OCI-LY7 (cell line): ENCODE results near the gene ALOX5. TPM values are rescaled to one million over a fixed set of nuclear protein-coding genes. Genes with fewer than 3 reads are reported as not detected.

ENCODE experiments used
- BruUV-seq: library from RNA; stranded (reverse); fragments of 400-500 nt; replicated peaks from 2 replicates; lab custom pipeline; 2021; lab: Mats Ljungman, UMichigan
- CTCF ChIA-PET: fragments of 300-600 bp; sonication (Branson Sonifier 250); formaldehyde crosslinking; loops from one replicate; lab custom pipeline; 2022; ENCODE audit warnings: antibody characterized with exemption; ENCODE audit not compliant: unreplicated experiment; lab: Charles Lee
- POLR2A ChIA-PET: fragments of 300-600 bp; sonication (Branson Sonifier 250); formaldehyde crosslinking; loops from one replicate; lab custom pipeline; 2022; ENCODE audit warnings: antibody characterized with exemption; lab: Charles Lee
- DNase-seq: peaks from one replicate; pipeline ENCODE4 v3.0.0-alpha.2; 2015; ENCODE audit warnings: low spot score
- H2AFZ ChIP-seq: fragments of 200-600 bp; sonication (generic), shearing (Covaris generic); 2 replicates; pipeline ENCODE4 v1.6.1; 2014; ENCODE audit warnings: mild to moderate bottlenecking, antibody characterized with exemption, low read length, moderate library complexity
- H3K27ac ChIP-seq: fragments of 200-600 bp; sonication (generic); 2 replicates; pipeline ENCODE4 v1.5.1; 2014; ENCODE audit warnings: mixed run types, low read depth, mild to moderate bottlenecking, moderate library complexity, low read length, inconsistent platforms; ENCODE audit not compliant: poor library complexity, severe bottlenecking
- H3K36me3 ChIP-seq: fragments of 200-600 bp; sonication (generic); 2 replicates; pipeline ENCODE4 v1.6.1; 2014; ENCODE audit warnings: mild to moderate bottlenecking, antibody characterized with exemption, low read length, moderate library complexity, mixed read lengths; ENCODE audit not compliant: insufficient read depth
- H3K4me1 ChIP-seq: fragments of 200-600 bp; sonication (generic); 2 replicates; pipeline ENCODE4 v1.5.1; 2014; ENCODE audit warnings: mild to moderate bottlenecking, low read length; ENCODE audit not compliant: insufficient read depth, poor library complexity, severe bottlenecking
- H3K4me2 ChIP-seq: fragments of 200-600 bp; sonication (generic); 2 replicates; pipeline ENCODE4 v1.6.1; 2014; ENCODE audit warnings: mild to moderate bottlenecking, low read length
- H3K4me3 ChIP-seq: fragments of 200-600 bp; sonication (generic); 2 replicates; pipeline ENCODE4 v1.5.1; 2014; ENCODE audit warnings: mild to moderate bottlenecking, low read depth, low read length; ENCODE audit not compliant: poor library complexity, severe bottlenecking
- H3K79me2 ChIP-seq: fragments of 200-600 bp; sonication (generic); 2 replicates; pipeline ENCODE4 v1.6.1; 2016; ENCODE audit warnings: low read depth, mild to moderate bottlenecking, low read length, moderate library complexity, mixed read lengths; ENCODE audit not compliant: insufficient read depth
- H3K9me2 ChIP-seq: fragments of 200-600 bp; sonication (generic); 2 replicates; pipeline ENCODE4 v1.6.1; 2016; ENCODE audit warnings: mild to moderate bottlenecking, low read length, mixed read lengths; ENCODE audit not compliant: insufficient read depth
- H3K9me3 ChIP-seq: fragments of 200-600 bp; sonication (generic); 2 replicates; pipeline ENCODE4 v1.6.1; 2014; ENCODE audit warnings: mild to moderate bottlenecking, mixed run types, low read length, mixed read lengths
- H4K20me1 ChIP-seq: fragments of 200-600 bp; sonication (generic); 2 replicates; pipeline ENCODE4 v1.6.1; 2014; ENCODE audit warnings: mild to moderate bottlenecking, antibody characterized with exemption, low read length, moderate library complexity, mixed read lengths; ENCODE audit not compliant: insufficient read depth
- EZH2phosphoT487 ChIP-seq: fragments of 200-600 bp; sonication (generic); IDR thresholded peaks from 2 replicates; pipeline ENCODE4 v1.6.1; 2018; ENCODE audit warnings: low read depth, borderline replicate concordance, mild to moderate bottlenecking, mixed run types, antibody characterized with exemption, low read length, moderate library complexity, mixed read lengths
- intact Hi-C: fragments of 100-400 bp; cut with micrococcal nuclease; formaldehyde crosslinking; loops from one replicate; pipeline ENCODE4 v1.10.0; 2022; ENCODE audit not compliant: unreplicated experiment
- total RNA-seq, 2 experiments: library from RNA; depleted of rRNA in 1 of 2; stranded (reverse); fragments of >200 nt in 1 of 2; shearing (Covaris generic) in 1 of 2; gene quantifications; 2 replicates each; pipeline ENCODE4 v1.2.3, GENCODE V29; 2014 to 2022
- TF ChIP-seq, protein P1 (sequence below): fragments of 200-600 bp; sonication (generic); conservative IDR thresholded peaks from 2 replicates; pipeline ENCODE4 v1.5.1; 2014; ENCODE audit warnings: mild to moderate bottlenecking, antibody characterized with exemption, low read length, moderate library complexity, mixed read lengths

ALOX5 gene
- total RNA-seq, 2 experiments from 2014 or later = 139 to 164 TPM

DNA sequence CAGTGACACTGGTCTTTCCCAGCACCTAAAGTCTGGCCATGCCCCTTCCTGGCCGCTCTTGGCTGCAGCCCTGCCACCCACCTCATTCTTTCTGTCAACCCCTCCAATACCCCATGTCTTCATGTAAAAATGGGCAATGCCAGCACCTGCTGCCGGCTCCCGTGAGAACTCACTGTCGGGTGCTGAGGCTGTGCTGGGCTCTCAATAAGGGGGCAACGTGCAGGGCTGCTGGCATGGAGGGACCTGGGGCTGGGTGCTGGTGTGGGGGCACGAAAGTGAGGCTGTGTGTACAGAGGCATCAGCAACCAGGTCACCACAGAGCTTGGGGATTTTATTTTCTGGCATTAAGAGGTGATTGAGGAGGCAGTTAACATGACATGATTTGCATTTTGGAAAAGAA, 65.3 kb downstream of the ALOX5 start:
- Histone ChIP-seq H3K79me2 (no peaks in the 10 kb centered on the region), H3K4me2 (no peak overlapping the region), H2AFZ (no peak overlapping the region), H3K9me3 (peaks cover 10% of the 10 kb centered on the region; the same call in 1 of the 2 replicates), H3K4me3 (no peak overlapping the region), H3K4me1 (peaks cover 10% of the 10 kb centered on the region), H4K20me1 (no peaks in the 10 kb centered on the region), H3K9me2 (no peaks in the 10 kb centered on the region), H3K27ac (no peak overlapping the region), H3K36me3 (peaks cover 87% of the 10 kb centered on the region)
- CTCF ChIA-PET = no interaction called here
- intact Hi-C loops = no loop called here
- no TSS peak for BruUV-seq
- POLR2A ChIA-PET = interaction anchor here (0.9 kb wide), 1 partner anchor 1256 kb away, joined by 3 read pairs; no protein-coding TSS in a partner anchor
- TF ChIP-seq, protein P1, sequence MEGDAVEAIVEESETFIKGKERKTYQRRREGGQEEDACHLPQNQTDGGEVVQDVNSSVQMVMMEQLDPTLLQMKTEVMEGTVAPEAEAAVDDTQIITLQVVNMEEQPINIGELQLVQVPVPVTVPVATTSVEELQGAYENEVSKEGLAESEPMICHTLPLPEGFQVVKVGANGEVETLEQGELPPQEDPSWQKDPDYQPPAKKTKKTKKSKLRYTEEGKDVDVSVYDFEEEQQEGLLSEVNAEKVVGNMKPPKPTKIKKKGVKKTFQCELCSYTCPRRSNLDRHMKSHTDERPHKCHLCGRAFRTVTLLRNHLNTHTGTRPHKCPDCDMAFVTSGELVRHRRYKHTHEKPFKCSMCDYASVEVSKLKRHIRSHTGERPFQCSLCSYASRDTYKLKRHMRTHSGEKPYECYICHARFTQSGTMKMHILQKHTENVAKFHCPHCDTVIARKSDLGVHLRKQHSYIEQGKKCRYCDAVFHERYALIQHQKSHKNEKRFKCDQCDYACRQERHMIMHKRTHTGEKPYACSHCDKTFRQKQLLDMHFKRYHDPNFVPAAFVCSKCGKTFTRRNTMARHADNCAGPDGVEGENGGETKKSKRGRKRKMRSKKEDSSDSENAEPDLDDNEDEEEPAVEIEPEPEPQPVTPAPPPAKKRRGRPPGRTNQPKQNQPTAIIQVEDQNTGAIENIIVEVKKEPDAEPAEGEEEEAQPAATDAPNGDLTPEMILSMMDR = no peak
- TF ChIP-seq EZH2phosphoT487 = no peak
- no peak for DNase-seq

DNA sequence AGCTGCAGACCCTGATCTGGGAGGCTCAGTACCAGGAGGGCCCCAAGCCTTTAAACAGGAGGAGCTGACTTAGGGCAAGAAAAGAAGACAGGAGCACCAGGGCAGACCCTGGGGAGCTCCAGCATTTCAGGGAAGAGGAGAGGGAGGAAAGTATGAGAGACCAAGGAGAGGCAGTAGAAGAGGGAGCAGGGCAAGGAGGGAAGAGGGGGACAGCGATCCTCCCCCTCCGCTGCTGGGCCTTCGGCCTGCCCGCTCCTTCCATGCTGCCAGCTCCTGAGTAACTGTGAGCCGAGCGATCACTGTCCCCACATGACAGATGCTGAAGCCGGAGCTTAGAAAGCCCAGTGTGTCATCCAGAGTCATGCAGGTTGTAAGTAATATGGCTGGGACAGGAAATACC, 65.9 kb downstream of the ALOX5 start:
- Histone ChIP-seq H4K20me1 (no peaks in the 10 kb centered on the region), H3K4me2 (no peak overlapping the region), H3K4me3 (no peak overlapping the region), H3K36me3 (peaks cover 85% of the 10 kb centered on the region), H3K9me3 (peaks cover 10% of the 10 kb centered on the region; the same call in 1 of the 2 replicates), H2AFZ (no peak overlapping the region), H3K4me1 (peaks cover 10% of the 10 kb centered on the region), H3K79me2 (no peaks in the 10 kb centered on the region), H3K9me2 (no peaks in the 10 kb centered on the region), H3K27ac (no peak overlapping the region)
- intact Hi-C loops = no loop called here
- ChIA-PET CTCF (no interaction called here), POLR2A (interaction anchor here (0.9 kb wide), 1 partner anchor 1256 kb away, joined by 3 read pairs; no protein-coding TSS in a partner anchor)
- BruUV-seq = no TSS peak
- TF ChIP-seq, protein P1 = no peak
- TF ChIP-seq EZH2phosphoT487 = no peak
- no peak for DNase-seq

DNA sequence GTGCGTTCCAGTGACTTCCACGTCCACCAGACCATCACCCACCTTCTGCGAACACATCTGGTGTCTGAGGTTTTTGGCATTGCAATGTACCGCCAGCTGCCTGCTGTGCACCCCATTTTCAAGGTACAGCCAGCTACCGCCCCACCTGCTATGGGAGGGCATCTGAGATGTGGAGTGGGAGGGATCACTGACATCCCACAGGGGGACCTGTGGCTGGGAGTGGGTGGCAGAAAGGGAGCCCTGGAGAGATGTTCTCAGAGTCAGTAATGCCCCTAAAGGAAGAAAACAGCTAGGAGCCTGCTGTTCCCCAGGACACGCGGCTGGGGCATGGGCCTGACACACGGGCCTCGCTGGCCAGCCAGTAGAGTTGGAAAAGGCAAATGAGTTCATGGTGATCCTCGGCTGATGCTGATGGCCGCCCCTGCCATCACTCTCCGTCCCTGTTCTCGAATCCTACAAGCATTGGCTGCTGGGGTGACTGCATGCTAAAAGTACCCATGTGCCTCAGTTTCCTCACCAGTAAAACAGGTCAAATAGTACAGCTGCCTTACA, 66.6 kb downstream of the ALOX5 start:
- Histone ChIP-seq H3K4me2 (no peak overlapping the region), H3K4me1 (peaks cover 10% of the 10 kb centered on the region), H4K20me1 (no peaks in the 10 kb centered on the region), H2AFZ (no peak overlapping the region), H3K79me2 (no peaks in the 10 kb centered on the region), H3K36me3 (peaks cover 85% of the 10 kb centered on the region), H3K27ac (no peak overlapping the region), H3K9me3 (peaks cover 9% of the 10 kb centered on the region; the same call in 1 of the 2 replicates), H3K9me2 (no peaks in the 10 kb centered on the region), H3K4me3 (no peak overlapping the region)
- DNase-seq = no peak
- ChIA-PET CTCF (interaction anchor here (0.6 kb wide), 1 partner anchor 10 kb away, joined by 3 read pairs; no protein-coding TSS in a partner anchor), POLR2A (interaction anchor here (2.0 kb wide), 1 partner anchor 21 kb away, joined by 4 read pairs; no protein-coding TSS in a partner anchor)
- TF ChIP-seq, protein P1 = no peak
- TF ChIP-seq EZH2phosphoT487 = no peak
- intact Hi-C loops = no loop called here
- no TSS peak for BruUV-seq
